ENCODE data around the gene PPCDC.

- TF ChIP-seq CTCF (optimal IDR thresholded peaks at IDR 0.05 in 1 of 3, IDR thresholded peaks at IDR 0.05 in 1 of 3, conservative IDR thresholded peaks at IDR 0.05 in 1 of 3; ENCODE audit: extremely low read depth in 1 of 3, insufficient read depth in 2 of 3, low read length in 3 of 3) (no peak), EZH2 (IDR thresholded peaks at IDR 0.05; ENCODE audit: low read length) (no peak)
Measured at GRCh38 chr15:75063889-75064288, 40.5 kb downstream of the PPCDC start.

Measured in keratinocyte (primary cell).